Measurements from ENCODE around the gene ADAMTSL3.

The ADAMTSL3 gene

GRCh38 chr15:83848315-83849050 lies 194.6 kb downstream of the ADAMTSL3 start:
- TF ChIP-seq TAF1 (IDR thresholded peaks at IDR 0.05; ENCODE audit: borderline replicate concordance, insufficient read depth, low read length): no peak
- TF ChIP-seq POLR2AphosphoS5 (IDR thresholded peaks at IDR 0.05; ENCODE audit: low read depth, low read length): no peak
- TF ChIP-seq, protein P1, sequence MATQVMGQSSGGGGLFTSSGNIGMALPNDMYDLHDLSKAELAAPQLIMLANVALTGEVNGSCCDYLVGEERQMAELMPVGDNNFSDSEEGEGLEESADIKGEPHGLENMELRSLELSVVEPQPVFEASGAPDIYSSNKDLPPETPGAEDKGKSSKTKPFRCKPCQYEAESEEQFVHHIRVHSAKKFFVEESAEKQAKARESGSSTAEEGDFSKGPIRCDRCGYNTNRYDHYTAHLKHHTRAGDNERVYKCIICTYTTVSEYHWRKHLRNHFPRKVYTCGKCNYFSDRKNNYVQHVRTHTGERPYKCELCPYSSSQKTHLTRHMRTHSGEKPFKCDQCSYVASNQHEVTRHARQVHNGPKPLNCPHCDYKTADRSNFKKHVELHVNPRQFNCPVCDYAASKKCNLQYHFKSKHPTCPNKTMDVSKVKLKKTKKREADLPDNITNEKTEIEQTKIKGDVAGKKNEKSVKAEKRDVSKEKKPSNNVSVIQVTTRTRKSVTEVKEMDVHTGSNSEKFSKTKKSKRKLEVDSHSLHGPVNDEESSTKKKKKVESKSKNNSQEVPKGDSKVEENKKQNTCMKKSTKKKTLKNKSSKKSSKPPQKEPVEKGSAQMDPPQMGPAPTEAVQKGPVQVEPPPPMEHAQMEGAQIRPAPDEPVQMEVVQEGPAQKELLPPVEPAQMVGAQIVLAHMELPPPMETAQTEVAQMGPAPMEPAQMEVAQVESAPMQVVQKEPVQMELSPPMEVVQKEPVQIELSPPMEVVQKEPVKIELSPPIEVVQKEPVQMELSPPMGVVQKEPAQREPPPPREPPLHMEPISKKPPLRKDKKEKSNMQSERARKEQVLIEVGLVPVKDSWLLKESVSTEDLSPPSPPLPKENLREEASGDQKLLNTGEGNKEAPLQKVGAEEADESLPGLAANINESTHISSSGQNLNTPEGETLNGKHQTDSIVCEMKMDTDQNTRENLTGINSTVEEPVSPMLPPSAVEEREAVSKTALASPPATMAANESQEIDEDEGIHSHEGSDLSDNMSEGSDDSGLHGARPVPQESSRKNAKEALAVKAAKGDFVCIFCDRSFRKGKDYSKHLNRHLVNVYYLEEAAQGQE (IDR thresholded peaks at IDR 0.05; ENCODE audit: insufficient read depth in 1 of 2, low read depth in 2 of 2, low read length in 2 of 2): no peak
- no peak for TF ChIP-seq FOXP2 (optimal IDR thresholded peaks at IDR 0.05; ENCODE audit: borderline replicate concordance, extremely low read depth, extremely low read length, insufficient read depth)
- TF ChIP-seq SIN3A (IDR thresholded peaks at IDR 0.05; ENCODE audit: borderline replicate concordance, insufficient read depth, low read length): no peak

DNA sequence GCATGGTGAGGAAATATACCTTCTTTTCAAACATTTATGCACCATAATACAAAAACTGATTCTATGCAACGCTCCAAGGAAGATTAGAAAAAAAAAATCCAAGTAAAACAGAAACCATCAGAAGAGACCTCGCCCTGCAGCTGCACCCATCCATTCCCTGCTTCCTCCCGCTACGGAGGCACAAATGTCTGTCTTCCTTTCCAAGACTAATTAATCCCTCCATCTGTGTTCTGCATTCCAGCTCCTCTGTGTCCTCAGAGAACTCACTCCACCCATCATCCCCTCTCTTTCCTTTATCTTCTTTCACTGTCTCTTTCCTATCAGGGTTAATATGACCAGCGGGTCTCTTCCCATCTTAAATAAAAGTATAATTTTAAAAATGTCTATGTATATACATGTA lies 196.1 kb downstream of the ADAMTSL3 start:
- TF ChIP-seq POLR2AphosphoS5 (IDR thresholded peaks at IDR 0.05; ENCODE audit: low read depth, low read length): no peak
- TF ChIP-seq, protein P1 (IDR thresholded peaks at IDR 0.05; ENCODE audit: insufficient read depth in 1 of 2, low read depth in 2 of 2, low read length in 2 of 2): no peak
- no peak for TF ChIP-seq TAF1 (IDR thresholded peaks at IDR 0.05; ENCODE audit: borderline replicate concordance, insufficient read depth, low read length)
- TF ChIP-seq SIN3A (IDR thresholded peaks at IDR 0.05; ENCODE audit: borderline replicate concordance, insufficient read depth, low read length): no peak
- TF ChIP-seq FOXP2 (optimal IDR thresholded peaks at IDR 0.05; ENCODE audit: borderline replicate concordance, extremely low read depth, extremely low read length, insufficient read depth): no peak

DNA sequence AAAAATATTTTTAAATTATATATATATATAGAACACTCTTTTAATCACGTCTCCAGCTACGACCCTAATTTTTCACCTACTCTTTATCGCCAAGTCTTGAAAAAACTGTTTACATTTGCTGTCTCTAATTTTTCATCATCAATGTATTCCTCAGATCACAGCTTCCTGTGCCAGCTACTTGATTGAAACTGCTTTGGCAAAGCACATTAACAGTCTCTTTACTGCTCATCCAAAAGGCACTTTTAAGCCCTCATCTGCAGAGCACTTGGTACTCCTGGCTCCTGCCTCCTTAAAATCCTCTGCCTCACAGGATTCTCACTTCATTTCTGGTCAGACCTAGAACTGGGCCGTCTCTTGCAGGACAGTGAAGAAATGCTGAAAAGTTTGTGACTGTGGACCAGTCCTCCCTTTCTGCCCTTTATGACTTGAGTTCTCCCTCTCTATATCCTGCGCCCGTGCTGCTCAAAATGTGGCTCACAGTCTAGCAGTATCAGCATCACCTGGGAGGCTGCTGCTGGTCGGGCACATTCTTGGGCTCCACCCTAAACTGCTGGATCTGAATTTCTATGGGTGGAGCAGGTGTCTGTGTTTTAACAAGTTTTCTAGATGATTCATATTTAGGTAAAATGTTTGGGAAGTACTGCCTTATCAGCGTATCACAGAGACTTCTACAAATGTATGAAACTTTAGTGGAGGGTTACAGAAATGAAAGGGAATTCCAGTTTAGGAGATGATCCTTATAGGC lies 196.8 kb downstream of the ADAMTSL3 start:
- no peak for TF ChIP-seq FOXP2 (optimal IDR thresholded peaks at IDR 0.05; ENCODE audit: borderline replicate concordance, extremely low read depth, extremely low read length, insufficient read depth)
- TF ChIP-seq POLR2AphosphoS5 (IDR thresholded peaks at IDR 0.05; ENCODE audit: low read depth, low read length): no peak
- TF ChIP-seq, protein P1 (IDR thresholded peaks at IDR 0.05; ENCODE audit: insufficient read depth in 1 of 2, low read depth in 2 of 2, low read length in 2 of 2): no peak
- no peak for TF ChIP-seq TAF1 (IDR thresholded peaks at IDR 0.05; ENCODE audit: borderline replicate concordance, insufficient read depth, low read length)
- no peak for TF ChIP-seq SIN3A (IDR thresholded peaks at IDR 0.05; ENCODE audit: borderline replicate concordance, insufficient read depth, low read length)

DNA sequence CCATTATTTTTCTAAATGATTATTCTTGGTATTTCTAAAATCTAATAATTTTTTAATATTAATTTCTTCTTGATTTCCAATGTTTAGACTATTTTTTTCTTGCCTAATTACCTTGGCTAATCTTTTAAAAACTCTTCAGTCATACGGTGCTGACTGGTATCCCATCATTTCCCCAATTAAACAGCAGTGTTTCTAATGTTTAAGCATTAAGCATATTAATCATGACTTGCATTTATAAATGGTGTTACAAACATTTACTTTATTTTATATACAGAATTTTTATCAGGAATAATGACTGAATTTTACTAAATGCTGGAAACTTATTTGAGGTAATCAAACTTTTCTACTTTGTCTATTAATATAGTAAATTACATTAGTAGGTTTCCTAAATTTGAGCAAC lies 199.3 kb downstream of the ADAMTSL3 start:
- no peak for TF ChIP-seq TAF1 (IDR thresholded peaks at IDR 0.05; ENCODE audit: borderline replicate concordance, insufficient read depth, low read length)
- TF ChIP-seq POLR2AphosphoS5 (IDR thresholded peaks at IDR 0.05; ENCODE audit: low read depth, low read length): no peak
- TF ChIP-seq, protein P1 (IDR thresholded peaks at IDR 0.05; ENCODE audit: insufficient read depth in 1 of 2, low read depth in 2 of 2, low read length in 2 of 2): no peak
- TF ChIP-seq FOXP2 (optimal IDR thresholded peaks at IDR 0.05; ENCODE audit: borderline replicate concordance, extremely low read depth, extremely low read length, insufficient read depth): no peak
- TF ChIP-seq SIN3A (IDR thresholded peaks at IDR 0.05; ENCODE audit: borderline replicate concordance, insufficient read depth, low read length): no peak

Data from PFSK-1 (cell line).